ENCODE measurements around the gene BAHD1.

BAHD1 gene

DNA sequence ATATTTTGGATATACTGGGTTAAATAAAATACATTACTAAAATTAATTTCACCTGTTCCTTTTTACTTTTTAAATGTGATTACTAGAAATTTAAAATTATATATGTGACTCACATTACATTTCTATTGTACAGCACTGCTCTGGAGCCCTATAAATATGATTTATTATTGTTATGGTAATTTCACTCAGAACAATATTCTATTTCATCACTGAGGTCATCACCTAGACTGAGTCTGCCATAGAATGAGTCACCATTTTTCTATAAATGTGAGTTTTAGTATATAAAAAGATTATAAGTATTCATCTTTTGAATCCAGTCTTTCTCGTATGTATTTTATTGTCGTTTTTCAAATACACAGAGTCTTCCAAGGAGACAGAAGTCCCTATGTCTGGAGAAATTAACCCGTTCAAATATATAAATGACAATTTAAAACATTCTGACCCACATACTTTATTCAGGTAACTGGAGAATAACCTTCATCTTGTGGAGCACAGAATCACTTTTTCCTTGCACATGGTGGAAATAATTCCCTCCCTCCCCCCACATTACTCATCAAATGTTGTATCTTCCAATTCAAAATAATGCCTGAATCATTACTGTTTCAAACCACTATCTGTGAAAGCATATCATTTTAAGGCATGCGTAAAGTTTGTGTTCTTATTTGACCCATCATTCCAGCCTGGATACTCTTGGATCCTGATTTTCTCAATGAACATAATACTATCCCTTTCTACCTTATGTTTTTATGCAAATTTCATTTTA is 60.0 kb downstream of the BAHD1 start:
- DNase-seq, result no peak

DNA sequence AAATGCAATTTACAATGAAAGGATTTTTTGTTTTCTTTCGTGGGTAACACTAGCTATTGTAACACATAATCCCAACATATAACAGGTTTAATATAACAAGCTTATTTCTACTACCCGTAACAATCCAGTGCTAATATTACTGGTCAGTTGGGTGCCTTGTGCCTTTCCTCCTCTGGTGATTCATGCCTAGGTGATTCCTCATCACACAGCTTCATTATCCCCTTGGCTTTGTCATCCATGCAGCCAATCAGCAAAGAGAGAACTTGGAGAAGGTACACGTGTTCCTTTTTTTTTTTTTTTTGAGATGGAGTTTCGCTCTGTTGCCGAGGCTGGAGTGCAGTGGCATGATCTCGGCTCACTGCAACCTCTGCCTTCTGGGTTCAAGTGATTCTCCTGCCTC is 60.7 kb downstream of the BAHD1 start:
- no peak for DNase-seq

DNA sequence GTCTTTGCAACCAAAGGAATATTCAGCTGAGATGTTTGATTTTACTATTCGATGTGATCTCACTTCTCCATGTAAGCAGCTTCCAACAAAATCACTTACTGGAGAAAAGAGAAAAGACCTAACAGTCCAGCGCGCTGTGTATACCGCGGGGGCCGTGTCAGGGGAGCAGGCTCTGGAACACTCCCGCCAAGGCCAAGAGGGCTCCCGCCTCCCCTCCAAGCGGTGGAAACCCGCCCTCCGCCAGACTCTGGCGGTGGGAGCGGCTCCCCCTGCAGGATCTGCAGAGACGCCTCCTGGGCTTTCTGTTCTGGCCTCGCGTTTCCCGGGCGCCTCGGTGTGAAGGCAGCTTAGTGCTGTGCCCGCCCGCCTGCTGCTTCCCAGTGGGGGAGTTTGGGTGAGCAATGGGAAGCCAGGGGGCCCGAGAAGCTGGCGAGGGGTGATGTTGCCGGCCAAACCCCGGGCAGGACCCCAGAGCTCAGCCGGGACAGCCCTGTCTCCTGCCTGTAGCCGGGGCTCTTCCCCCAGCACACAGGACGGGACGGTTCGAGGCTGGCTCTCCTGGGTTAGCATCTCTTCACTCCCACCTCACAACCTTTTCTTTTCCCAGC is 66.3 kb downstream of the BAHD1 start:
- DNase-seq, result peak; percentile 83

DNA sequence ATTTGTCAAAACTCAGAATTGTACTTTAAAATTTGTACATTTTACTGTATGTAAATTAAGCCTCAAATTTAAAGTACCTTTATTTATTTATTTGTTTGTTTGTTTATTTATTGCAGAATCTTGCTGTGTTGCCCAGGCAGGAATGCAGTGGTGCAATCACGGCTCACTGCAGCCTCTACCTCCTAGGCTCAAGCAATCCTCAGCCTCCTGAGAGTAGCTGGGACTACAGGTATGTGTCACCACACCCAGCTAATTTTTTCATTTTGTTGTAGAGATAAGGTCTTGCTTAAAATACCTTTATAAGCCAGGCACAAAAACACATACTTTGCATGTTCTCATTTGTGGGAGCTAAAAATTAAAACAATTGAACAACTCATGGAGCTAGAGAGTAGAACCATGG is 67.5 kb downstream of the BAHD1 start:
- DNase-seq, result no peak

DNA sequence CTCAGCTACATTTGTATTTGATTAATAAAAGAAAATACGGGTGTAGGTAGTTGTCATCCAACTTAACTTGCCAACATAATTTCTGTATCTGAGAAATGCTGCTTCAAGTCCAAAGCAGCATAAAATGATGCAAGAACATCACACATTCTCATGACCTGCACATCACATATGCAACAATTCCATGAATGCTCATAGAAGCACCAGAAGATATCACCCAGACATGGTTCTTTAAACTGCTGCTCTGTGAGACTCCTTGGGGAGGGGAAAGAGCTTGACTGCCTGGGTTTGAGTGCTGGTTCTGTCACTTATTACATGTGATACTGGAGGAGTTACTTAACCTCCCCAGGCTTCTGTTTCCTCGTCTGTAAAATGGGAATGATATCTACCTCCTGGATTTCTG is 69.4 kb downstream of the BAHD1 start:
- no peak for DNase-seq

DNA sequence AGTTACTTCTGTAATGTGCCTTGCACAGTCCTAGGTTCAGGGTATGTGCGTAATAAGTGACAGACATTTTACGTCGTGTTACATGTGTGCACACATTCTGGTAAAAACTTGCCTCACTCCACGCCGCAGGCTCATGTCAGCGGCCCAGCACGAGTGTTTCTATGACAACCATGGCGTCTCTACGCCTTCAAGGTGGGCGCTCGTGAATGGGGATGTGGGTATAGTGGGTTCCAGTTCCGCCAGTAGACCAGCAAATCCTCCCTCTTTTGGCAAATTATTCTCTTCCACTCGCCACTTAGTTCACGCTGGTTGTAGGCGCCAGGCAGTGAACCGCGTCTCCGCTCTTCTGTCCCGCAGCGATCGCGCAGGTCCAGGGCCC is 70.3 kb downstream of the BAHD1 start:
- no peak for DNase-seq

DNA sequence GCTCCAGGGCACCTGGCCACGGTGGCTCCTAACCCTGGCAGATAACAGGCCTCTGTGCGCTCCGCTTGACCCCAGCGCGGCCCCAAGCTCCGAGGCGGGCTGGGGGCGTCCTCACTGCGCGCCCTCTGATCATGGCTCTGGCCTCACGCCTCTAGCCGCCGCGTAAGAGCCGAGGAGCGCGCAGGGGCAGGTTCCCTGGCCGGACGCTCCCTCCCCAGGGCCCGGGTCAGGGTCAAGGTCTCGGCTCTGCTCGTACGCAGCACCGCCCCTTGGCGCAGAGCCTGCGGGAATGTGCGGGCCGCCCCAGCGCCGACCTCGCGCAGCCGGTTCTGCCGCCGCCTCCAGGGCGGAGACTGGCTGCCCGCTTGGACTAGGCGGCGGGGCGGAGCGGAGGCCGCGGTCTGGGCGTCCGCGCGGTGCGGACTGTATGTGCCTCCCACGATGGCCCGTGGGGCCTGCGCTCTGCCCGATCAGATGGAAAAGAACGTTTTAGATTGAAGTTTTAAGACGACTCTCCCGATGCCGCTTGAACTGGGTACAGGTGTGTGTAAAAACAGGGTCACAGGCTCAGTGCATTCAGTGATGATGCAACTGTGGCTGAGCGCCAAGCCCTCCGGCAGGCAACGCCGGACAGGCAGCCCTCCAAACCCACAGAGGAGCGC is 70.8 kb downstream of the BAHD1 start:
- peak; percentile 68 for DNase-seq

DNA sequence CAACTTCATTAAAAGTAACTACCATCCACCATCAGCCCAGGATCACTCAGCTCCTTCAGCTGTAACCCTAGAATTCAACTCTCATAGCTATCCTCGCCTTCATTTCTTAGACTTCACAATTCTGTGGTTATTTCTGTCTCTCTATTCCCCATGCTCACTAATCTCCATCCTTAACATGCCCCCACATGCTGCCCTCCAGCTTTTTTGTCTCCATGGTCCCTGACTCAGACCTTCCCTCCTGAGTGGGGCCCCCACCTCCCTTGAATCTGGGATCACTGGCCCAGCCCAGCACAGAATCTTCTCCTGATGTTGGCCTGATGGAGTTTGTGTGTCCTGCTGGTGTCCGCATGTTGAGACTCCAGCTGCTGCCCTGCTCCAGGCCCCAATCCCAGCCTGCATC is 71.7 kb downstream of the BAHD1 start:
- DNase-seq, result no peak

DNA sequence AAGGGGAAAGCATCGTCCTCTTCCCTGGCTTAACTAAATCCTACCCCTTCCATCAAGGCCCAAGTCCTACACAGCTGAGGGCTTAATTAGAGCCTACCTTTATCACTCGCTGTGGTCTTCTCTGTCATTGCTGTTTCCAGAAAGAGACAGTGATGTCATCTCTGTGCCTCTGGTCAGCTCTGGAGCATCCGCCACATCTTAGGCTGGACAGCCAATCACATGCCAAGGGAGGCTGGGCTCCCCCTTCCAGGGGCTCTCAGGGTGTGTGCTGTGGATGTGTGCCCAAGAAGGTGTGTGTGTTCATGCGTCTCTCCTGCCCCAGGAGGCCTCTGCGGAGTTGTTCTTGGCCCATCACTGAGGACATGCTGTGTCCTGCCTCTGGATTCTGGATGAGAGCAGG is 72.9 kb downstream of the BAHD1 start:
- DNase-seq, result no peak

DNA sequence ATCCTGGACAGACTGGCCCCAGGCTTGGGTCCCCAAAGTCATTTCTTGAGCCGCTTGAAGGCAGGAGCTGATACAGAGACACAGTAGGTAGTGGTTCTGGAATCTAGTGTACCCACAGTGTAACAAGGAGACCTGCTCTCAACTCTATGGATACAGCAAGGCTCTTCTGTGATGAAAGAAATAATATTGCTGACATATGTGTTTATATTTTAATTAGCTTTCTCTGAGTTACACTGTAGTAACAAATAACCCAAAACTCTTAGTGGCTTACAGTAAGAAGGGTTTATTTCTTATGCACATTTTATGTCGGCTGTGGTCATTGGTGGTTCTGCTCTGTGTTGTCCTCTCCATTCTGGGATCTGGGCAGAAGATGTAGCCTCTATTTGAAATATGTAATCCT is 75.6 kb downstream of the BAHD1 start:
- no peak for DNase-seq

Data from right forelimb (tissue), 1 donor.